ENCODE results near the gene ITGB4.
A peak's percentile ranks its signal among the peaks of the same experiment; 100 is the strongest.
"Not testable (repeated sequence)": the region's sequence is repeated elsewhere in the genome, so short reads cannot be mapped to it uniquely, and the experiment has no call there.

Gene ITGB4

GRCh38 chr17:75754378-75755204 is 33.3 kb downstream of the ITGB4 start:
- no peak for DNase-seq

- no peak for DNase-seq
Observed at GRCh38 chr17:75755205-75755901, 34.1 kb downstream of the ITGB4 start.

DNA sequence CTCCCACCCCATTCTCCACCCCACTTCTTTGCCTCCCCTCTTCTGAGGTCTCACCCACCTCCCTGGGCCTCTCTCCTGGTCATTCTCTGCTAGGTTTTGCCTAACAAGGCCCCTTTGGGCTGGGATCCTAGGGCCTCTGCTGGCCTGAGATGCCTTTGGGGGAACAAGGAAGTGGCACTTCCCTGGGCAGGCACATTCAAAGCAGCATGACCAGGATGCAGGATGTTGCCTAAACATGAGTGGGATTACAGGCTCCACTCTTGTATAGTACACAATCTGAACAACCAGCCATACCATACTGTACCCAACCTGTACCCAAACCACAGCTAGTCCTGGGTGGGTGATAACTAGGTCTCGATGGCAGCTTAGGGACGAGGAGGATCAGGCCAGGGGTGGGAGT is 34.7 kb downstream of the ITGB4 start:
- DNase-seq = no peak

- DNase-seq = no peak
Observed at GRCh38 chr17:75756451-75757085, 35.3 kb downstream of the ITGB4 start.

GRCh38 chr17:75757086-75757681 is 35.9 kb downstream of the ITGB4 start:
- DNase-seq = no peak

GRCh38 chr17:75758131-75758905 is 37.1 kb downstream of the ITGB4 start:
- no peak for DNase-seq

DNA sequence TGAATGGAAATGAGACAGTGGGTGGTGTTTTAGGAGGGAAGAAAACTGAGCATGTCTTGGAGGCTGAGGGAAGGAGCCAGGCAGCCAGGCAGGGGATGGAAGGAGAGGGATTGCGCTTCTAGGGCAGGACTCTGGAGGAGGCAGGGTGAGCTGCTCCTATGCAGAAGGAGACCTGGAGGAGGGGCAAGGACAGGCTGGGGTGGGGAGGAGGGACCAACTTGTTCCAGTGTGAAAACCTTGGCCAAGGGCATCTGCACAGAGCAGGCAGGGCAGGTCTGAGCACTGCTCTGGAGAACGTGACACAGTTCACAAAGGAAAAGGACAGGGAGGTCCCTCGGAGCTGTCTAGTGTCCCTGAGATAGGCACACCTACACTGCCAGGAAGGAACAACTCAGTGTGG is 38.2 kb downstream of the ITGB4 start:
- DNase-seq = no peak

DNA sequence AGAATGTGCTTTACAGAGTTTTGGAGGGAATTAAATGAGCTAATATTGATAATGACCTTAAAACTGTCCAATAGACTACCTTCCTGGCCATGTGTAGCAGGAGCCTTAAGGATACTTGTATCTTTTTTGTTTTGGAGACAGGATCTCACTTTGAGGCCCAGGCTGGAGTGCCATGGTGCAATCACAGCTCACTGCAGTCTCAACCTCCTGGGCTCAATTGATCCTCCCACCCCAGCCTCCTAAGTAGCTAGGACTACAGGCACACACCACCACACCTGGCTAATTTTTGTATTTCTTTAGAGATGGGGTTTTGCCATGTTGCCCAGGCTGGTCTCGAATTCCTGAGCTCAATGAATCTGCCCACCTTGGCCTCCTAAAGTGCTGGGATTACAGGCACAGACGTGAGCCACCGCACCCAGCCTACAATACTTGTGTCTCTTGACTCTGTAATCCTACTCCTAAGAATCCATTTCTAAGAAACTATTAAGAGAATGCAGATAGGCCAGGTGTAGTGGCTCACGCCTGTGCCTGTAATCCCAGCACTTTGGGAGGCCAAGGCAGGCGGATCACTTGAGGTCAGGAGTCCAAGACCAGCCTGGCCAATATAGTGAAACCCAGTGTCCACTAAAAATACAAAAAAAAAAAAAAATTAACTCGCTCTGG is 38.9 kb downstream of the ITGB4 start:
- DNase-seq = not testable (repeated sequence)

GRCh38 chr17:75762513-75763268 is 41.4 kb downstream of the ITGB4 start:
- DNase-seq = no peak

- DNase-seq = no peak
Observed at GRCh38 chr17:75763269-75763607, 42.0 kb downstream of the ITGB4 start.

- DNase-seq = no peak
Observed at GRCh38 chr17:75763613-75764416, 42.6 kb downstream of the ITGB4 start.

- no peak for DNase-seq
Observed at GRCh38 chr17:75764417-75764710, 43.1 kb downstream of the ITGB4 start.

- peak; percentile 85 for DNase-seq
Observed at GRCh38 chr17:75764711-75765421, 43.6 kb downstream of the ITGB4 start, which contains the start of gene GALK1. Gene GALK1, minus strand, starts transcription at chr17:75765192. Its CDS starts 56 bp downstream, at chr17:75765136.

GRCh38 chr17:75765981-75766380 is 44.7 kb downstream of the ITGB4 start:
- DNase-seq = no peak

DNA sequence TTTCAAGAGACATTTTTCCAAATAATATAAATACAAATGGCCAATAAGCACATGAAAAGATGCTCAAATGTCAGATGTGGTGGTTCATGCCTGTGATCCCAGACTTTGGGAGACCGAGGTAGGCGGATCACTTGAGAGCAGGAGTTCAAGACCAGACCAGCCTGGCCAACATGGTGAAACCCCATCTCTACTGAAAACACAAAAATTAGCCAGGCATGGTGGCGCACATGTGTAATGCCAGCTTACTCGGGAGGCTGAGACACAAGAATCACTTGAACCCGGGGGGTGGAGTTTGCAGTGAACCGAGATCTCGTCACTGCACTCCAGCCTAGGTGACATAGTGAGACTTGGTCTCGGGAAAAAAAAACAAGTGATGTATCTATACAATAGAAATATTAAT is 46.6 kb downstream of the ITGB4 start:
- no peak for DNase-seq

GRCh38 chr17:75769536-75769935 is 48.3 kb downstream of the ITGB4 start:
- DNase-seq = no peak

DNA sequence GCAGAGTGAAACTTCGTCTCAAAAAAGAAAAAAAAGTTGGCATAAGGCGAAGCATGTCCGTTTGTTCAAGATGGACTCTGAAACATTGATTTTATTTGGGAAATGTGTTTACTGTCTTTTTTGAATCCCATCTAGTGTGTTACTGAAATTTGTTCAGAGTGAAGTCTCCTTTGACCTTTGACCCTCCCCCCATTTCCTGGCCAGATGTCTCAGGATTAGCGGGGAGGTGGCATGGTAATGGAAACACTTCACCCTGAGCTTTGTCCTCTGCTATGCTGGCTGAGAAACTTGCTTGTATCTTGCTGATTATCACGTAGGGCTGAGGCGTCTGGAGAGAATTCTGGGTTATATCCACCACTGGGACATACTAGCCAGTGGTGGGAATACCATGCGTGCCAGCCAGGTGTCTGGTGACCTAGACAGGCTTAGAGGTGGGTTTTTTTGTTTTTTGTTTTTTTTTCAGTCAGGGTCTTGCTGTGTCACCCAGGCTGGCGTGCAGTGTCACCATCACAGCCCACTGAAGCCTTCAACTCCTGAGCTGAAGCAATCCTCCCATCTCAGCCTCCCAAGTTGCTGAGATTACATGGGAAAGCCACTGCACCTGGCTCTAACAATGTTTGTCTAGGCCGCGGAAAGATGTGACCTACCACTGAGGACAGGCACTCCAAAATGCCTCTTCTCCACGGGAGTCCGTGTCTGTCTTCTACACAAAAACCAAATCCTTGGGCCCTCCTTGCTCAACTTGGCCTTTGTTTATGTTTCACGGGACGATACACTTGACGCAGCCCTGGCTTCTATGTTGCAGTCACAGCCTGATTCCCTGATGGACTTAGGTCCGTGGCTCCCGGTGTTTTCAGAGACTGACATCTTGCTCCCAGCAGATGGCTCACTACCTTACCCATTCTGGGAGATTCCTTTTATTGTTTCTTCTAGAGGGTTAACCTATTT is 50.3 kb downstream of the ITGB4 start:
- DNase-seq = no peak

GRCh38 chr17:75773121-75773807 is 52.0 kb downstream of the ITGB4 start:
- DNase-seq = no peak

Data from activated CD8-positive, alpha-beta memory T cell treated with anti-CD3 and anti-CD28 coated beads, Interleukin-2, amount 50 U/mL, for 48 hours (primary cell).